Activated T-cell treated with anti-CD3 and anti-CD28 coated beads for 48 hours (primary cell): ENCODE data around the gene PLAAT1.
A peak's percentile ranks its signal among the peaks of the same experiment; 100 is the strongest.

Experiments
- DNase-seq: peaks from one replicate; pipeline ENCODE4 v3.0.0-alpha.2; 2020; ENCODE audit warnings: low read depth

The PLAAT1 gene

GRCh38 chr3:193240850-193241706 is at the start of gene PLAAT1:
PLAAT1 (plus strand) TSS chr3:193241222; CDS start chr3:193255651, 14,429 bp downstream.
- DNase-seq: peak; percentile 38

DNA sequence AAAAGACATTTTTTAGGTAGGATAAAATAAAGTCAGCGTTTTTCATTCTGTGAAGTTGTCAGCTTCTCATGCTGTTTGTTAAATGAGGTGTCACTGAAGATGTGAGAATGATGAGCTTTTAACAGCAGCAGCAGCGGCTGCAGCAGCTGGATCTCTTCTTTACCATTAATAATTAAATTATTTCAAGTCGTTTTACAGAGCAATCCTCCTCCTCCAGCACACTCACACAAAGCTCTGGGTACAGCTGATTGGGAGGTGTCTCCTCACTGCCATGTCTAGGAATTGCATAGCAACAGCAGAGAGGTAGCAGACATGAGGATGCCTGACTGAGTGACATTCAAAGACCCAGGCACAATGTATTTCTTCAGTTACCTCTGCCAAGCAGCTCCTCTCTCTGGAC is 46.7 kb upstream of the PLAAT1 start:
- DNase-seq: no peak

DNA sequence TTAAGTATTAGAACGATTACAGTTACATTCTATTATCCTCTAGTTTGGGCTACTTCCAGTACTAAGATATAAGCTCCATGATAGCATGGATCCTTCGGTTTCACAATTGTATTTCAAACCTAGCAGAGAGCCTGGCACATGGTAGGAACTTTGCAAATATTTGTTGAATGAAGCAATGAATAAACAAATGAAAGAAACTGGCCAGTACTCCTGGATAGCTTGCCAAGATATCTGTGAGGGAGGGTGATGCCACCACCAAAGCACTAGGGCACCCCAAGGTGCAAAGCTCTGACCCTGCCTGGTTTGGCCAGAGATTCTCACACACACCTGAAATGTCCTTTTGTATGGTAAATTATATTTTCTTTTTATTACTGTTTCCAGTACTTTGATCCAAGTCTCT is 44.3 kb upstream of the PLAAT1 start:
- DNase-seq: no peak

- no peak for DNase-seq
Observed at GRCh38 chr3:193207290-193208273, 33.4 kb upstream of the PLAAT1 start.

DNA sequence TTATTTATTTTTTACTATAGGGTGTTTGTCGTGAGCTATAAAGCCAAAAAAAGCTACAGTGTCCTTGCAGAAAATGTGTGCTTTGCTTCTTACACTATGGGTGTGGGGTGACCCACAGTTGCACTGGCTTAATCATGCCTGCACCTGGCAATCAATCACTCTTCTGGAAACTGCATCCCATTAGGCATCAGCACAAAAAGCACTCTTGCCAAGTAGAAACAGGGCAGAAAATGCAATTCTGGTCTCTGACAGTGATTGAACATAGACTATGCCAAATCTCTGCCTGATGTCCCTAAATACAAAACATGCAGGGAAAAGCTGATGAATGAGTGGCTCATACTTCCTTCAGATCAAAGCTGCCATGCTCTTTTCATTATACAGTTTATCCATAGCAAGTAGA is 30.4 kb upstream of the PLAAT1 start:
- no peak for DNase-seq

DNA sequence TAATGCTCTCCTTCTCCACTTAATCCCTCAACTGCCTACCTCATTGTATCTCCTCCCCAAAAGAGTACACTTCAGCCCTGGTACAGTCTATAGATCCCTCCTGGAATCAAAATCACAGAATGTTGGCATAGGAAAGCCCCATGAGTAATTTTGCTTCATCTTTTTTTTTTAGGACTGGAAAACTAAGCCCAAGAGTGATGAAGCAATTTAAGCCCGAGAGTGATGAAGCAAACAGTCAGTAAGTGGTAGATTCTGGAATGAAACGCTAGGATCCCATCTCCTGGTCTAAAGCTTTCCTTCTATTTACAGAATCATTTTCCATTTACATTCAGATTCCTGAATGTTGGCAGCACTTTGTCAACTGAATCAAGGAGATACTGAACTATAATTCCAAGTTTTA is 29.8 kb upstream of the PLAAT1 start:
- DNase-seq: no peak

GRCh38 chr3:193211984-193212383 is 29.0 kb upstream of the PLAAT1 start:
- DNase-seq: no peak

- no peak for DNase-seq
Observed at GRCh38 chr3:193212844-193213243, 28.2 kb upstream of the PLAAT1 start.

GRCh38 chr3:193214445-193214844 is 26.6 kb upstream of the PLAAT1 start:
- DNase-seq: no peak

DNA sequence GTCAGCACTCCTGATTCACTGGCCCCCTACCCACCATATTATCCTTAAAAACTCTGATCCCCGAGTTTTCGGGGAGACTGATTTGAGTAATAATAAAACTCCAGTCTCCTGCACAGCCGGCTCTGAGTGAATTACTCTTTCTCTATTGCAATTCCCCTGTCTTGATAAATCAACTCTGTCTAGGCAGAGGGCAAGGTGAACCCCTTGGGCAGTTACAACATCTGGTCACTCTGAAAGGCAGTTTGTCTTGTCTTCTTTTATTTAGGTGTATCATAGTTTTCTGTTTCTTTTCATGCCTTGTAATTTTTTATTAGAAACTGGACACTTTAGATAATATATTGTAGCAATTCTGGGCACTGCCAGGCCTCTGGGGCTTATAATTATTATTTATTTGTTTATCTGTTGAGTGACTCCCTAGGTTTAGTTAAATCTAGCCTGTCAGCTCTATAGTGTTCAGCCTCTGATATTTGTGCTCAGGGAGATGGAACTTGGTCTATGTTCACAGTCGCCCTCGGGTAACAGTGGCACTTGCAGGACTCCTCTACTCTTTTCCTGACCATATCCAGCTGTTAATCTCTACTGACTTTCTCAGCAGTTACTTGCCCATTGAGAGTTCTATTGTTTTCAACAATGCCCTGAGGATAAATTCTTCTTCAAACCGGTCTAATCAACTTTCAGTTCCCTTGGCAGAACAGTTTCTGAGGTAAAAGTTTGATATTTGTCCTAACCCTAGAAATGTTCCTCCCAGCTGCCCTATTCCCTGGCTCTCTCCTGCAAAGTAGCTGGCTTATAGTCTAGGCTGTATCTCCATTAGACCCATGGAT is 15.5 kb upstream of the PLAAT1 start:
- no peak for DNase-seq

GRCh38 chr3:193228206-193228605 is 12.8 kb upstream of the PLAAT1 start:
- DNase-seq: no peak

GRCh38 chr3:193229851-193230420 is 11.1 kb upstream of the PLAAT1 start:
- no peak for DNase-seq

DNA sequence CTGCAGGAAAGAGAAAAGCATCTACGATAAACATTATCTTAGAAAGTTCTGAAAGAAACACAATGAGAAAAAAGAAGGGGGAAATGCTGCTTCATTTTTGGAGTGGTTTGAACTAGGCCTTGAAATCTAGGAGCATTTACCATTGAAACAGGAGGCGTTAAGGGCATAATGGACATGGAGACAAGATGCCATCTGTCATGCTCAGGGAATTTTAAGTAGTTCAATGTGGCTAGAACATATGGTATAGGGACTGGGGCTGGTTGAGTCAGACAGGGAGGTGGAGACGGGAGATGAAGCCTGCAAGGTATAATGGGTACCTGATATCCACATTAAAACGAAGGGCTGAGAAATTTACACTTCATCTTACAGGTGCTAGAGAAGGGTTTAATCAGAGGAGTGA is 10.4 kb upstream of the PLAAT1 start:
- no peak for DNase-seq

- no peak for DNase-seq
Observed at GRCh38 chr3:193231201-193231600, 9.8 kb upstream of the PLAAT1 start.

GRCh38 chr3:193236599-193236998 is 4.4 kb upstream of the PLAAT1 start:
- no peak for DNase-seq

DNA sequence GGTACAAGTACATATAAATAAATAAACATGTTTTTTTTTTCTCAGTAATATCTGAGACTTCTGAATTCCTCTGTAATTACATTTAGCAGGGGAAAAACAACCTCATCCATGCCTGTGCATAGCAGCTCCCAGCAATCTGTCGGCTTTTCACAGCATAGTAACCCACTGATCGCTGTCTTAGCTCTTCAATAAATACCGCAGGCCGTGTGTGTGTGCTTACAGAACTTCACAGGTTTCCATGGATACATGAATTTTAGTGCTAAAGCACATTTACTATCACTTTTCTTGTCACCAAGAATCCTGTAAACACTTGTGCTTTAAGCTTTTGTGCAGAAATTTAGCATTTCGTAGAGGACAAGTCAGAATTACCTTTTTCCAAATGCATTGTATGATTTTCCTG is 4.0 kb upstream of the PLAAT1 start:
- DNase-seq: no peak

- no peak for DNase-seq
Observed at GRCh38 chr3:193240436-193240849, 579 bp upstream of the PLAAT1 start.

- no peak for DNase-seq
Observed at GRCh38 chr3:193241716-193242115, 694 bp downstream of the PLAAT1 start.

DNA sequence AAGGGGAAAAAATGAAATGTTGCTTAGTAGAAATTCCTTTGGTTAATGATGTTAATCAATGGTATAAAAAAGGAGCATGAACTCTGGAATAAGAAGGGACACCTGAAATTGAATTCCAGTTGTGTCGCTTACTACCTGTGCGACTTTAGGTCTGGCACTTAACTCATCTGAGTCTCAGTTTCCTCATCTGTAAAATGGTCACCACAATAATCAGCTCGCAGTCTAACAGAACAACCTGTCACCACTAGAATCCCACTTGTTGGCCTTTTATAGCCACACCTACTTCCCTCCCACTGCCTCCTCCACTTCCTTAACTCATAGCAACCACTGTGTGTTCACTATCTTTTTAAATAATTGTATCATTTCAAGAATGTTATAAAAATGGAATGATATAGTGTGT is 2.5 kb downstream of the PLAAT1 start:
- DNase-seq: no peak

DNA sequence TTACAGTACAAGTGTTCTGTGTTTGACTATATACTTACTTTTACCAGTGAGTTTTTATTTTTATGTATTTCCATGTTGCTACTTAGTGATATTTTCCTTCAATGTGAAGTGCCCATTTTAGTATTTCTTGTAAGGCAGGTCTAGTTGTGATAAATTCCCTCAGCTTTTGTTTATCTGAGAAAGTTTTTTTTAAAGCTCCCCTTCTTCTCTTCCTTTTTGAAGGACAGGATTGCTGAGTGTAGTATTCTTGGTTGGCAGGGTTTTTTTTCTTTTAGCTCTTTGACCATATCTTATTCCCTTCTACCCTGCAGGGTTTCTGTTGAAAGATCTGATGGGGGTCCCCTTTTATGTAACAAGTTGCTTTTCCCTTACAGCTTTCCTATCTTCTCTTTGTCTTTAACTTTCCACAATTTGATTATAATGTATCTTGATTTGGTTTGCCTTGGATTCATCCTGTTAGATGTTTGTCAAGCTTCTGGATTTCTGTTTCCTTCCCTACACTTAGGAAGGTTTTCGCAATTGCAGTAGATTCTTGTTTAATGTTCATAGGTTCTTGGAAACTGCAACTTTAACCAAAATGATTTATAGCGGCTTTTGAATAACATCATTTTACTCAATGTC is 7.9 kb downstream of the PLAAT1 start:
- no peak for DNase-seq

GRCh38 chr3:193250492-193250891 is 9.5 kb downstream of the PLAAT1 start:
- no peak for DNase-seq
